AG04449 (cell line): ENCODE results near the gene GJA1.
"Not testable (repeated sequence)": the region's sequence is repeated elsewhere in the genome, so short reads cannot be mapped to it uniquely, and the experiment has no call there.

ENCODE experiments used
- CTCF ChIA-PET: fragments of 350-600 bp; formaldehyde crosslinking; extraction: SDS; loops from one replicate; lab custom pipeline; 2021; ENCODE audit warnings: antibody characterized with exemption; lab: Yijun Ruan, JAX
- POLR2A ChIA-PET: fragments of 400-600, 350-600 bp; formaldehyde crosslinking; extraction: SDS; loops from one replicate; lab custom pipeline; 2020; ENCODE audit warnings: antibody characterized with exemption, inconsistent platforms; lab: Yijun Ruan, JAX
- DNase-seq: peaks from one replicate; pipeline ENCODE4 v3.0.0-alpha.2; 2010; ENCODE audit warnings: low read depth, low spot score
- H3K4me3 ChIP-seq: 2 replicates; pipeline ENCODE4 v1.5.1; 2011; ENCODE audit warnings: low read depth, mild to moderate bottlenecking, control low read depth, low read length
- CTCF ChIP-seq: IDR thresholded peaks from one replicate; pipeline ENCODE4 v1.5.1; 2011; ENCODE audit warnings: mild to moderate bottlenecking, moderate library complexity, low read length, control low read depth, inconsistent platforms; ENCODE audit not compliant: insufficient read depth; ENCODE audit errors: missing control alignments

GJA1 gene

GRCh38 chr6:121426686-121427085 lies 8.8 kb upstream of the GJA1 start:
- no peak for DNase-seq
- no peak for TF ChIP-seq CTCF
- no peak overlapping the region for H3K4me3 ChIP-seq
- CTCF ChIA-PET, result interaction anchor here (1.4 kb wide), 1 partner anchor 758 kb away, joined by 10 read pairs; no protein-coding TSS in a partner anchor
- POLR2A ChIA-PET, result no interaction called here

- no peak for DNase-seq
- ChIA-PET CTCF (interaction anchor here (0.6 to 5.7 kb wide), 18 partner anchors 8 to 861 kb away, joined by 3 to 131 read pairs (median 5); no protein-coding TSS in a partner anchor), POLR2A (no interaction called here)
- no peak for TF ChIP-seq CTCF
- H3K4me3 ChIP-seq, result no peak overlapping the region
Observed at GRCh38 chr6:121428872-121429756, 6.3 kb upstream of the GJA1 start.

- no peak for DNase-seq
- ChIA-PET POLR2A (no interaction called here), CTCF (interaction anchor here (0.6 to 5.7 kb wide), 43 partner anchors 9 to 860 kb away, joined by 3 to 131 read pairs (median 3); no protein-coding TSS in a partner anchor)
- no peak overlapping the region for H3K4me3 ChIP-seq
- peak; percentile 54 for TF ChIP-seq CTCF
Observed at GRCh38 chr6:121430514-121431460, 4.7 kb upstream of the GJA1 start.

GRCh38 chr6:121431776-121432175 lies 3.7 kb upstream of the GJA1 start:
- POLR2A ChIA-PET, DNase-seq, H3K4me3 ChIP-seq: not testable (repeated sequence)
- CTCF ChIA-PET, result interaction anchor here (1.1 to 5.7 kb wide), 13 partner anchors 12 to 759 kb away, joined by 3 to 131 read pairs (median 7); no protein-coding TSS in a partner anchor

GRCh38 chr6:121434037-121434770 lies 1.2 kb upstream of the GJA1 start:
- ChIA-PET CTCF (interaction anchor here (1.5 to 7.0 kb wide), 5 partner anchors 416 to 753 kb away, joined by 4 to 131 read pairs (median 20); no protein-coding TSS in a partner anchor), POLR2A (no interaction called here)
- TF ChIP-seq CTCF, result no peak
- no peak overlapping the region for H3K4me3 ChIP-seq
- no peak for DNase-seq

- CTCF ChIA-PET, result interaction anchor here (0.6 to 7.0 kb wide), 8 partner anchors 86 to 748 kb away, joined by 3 to 71 read pairs (median 3); no protein-coding TSS in a partner anchor
- no peak for DNase-seq
- POLR2A ChIA-PET, result interaction anchor here (0.6 to 4.0 kb wide), 11 partner anchors 16 to 688 kb away, joined by 3 to 26 read pairs (median 3); no protein-coding TSS in a partner anchor
- no peak for TF ChIP-seq CTCF
- H3K4me3 ChIP-seq, result peak overlapping the region; percentile 87
Observed at GRCh38 chr6:121436274-121436857, 920 bp downstream of the GJA1 start.
